Stomach (tissue), 9 donors: ENCODE results near the gene FAU. TPM values are rescaled to one million over a fixed set of nuclear protein-coding genes. Genes with fewer than 3 reads are reported as not detected.
A peak's percentile ranks its signal among the peaks of the same experiment; 100 is the strongest.

Experiments used
- DNase-seq, 2 donors: peaks; one replicate each; pipeline versions ENCODE4 v3.0.0 to v3.0.0-alpha.2; 2013 to 2019
- H3K27ac ChIP-seq, 5 donors: fragments of 200-600 bp in 4 of 5; sonication (generic) in 4 of 5; one replicate each; pipeline ENCODE4 v1.5.1; 2013 to 2019; ENCODE audit warnings: mild to moderate bottlenecking in 1 of 5, moderate library complexity in 1 of 5
- H3K27me3 ChIP-seq, 3 donors: fragments of 200-600 bp; sonication (generic); one replicate each; pipeline ENCODE4 v1.5.1; 2017 to 2019; ENCODE audit warnings: mixed run types in 1 of 3
- H3K36me3 ChIP-seq, 4 donors: fragments of 200-600 bp; sonication (generic); 1 replicate in 3 of 4; 2 replicates in 1 of 4; pipeline ENCODE4 v1.5.1; 2016 to 2019
- H3K4me1 ChIP-seq, 4 donors: fragments of 200-600 bp; sonication (generic); one replicate each; pipeline ENCODE4 v1.5.1; 2016 to 2019
- H3K4me3 ChIP-seq, 4 donors: fragments of 200-600 bp; sonication (generic) in 3 of 4; one replicate each; pipeline ENCODE4 v1.5.1; 2016 to 2019; ENCODE audit warnings: mild to moderate bottlenecking in 1 of 4
- H3K9me3 ChIP-seq, 4 donors: fragments of 200-600 bp; sonication (generic); one replicate each; pipeline ENCODE4 v1.5.1; 2016 to 2019
- CTCF ChIP-seq, 7 experiments: fragments of 450-650 bp in 4 of 7; fragments of 200-600 bp in 3 of 7; sonication (generic) in 3 of 7; IDR thresholded peaks; one replicate each; pipeline ENCODE4 v1.5.1; 2016 to 2019; ENCODE audit warnings: antibody characterized with exemption in 7 of 7, control low read depth in 2 of 7, mild to moderate bottlenecking in 1 of 7
- EP300 ChIP-seq: sonication (generic); formaldehyde crosslinking; IDR thresholded peaks from one replicate; pipeline ENCODE4 v1.6.1; 2017; ENCODE audit warnings: antibody characterized with exemption
- POLR2A ChIP-seq, 4 donors: fragments of 450-650 bp; IDR thresholded peaks; one replicate each; pipeline ENCODE4 v1.6.1; 2016; ENCODE audit warnings: antibody characterized with exemption in 4 of 4, control low read depth in 2 of 4, mild to moderate bottlenecking in 1 of 4, moderate library complexity in 1 of 4
- POLR2AphosphoS5 ChIP-seq, 3 donors: sonication (generic); formaldehyde crosslinking; IDR thresholded peaks; one replicate each; pipeline ENCODE4 v1.6.1; 2016; ENCODE audit warnings: antibody characterized with exemption in 3 of 3
- WGBS, 5 donors: extraction: QIAGEN DNeasy Blood & Tissue Kit in 3 of 5; methylation state at CpG; one replicate each; pipeline versions ENCODE4 v1.1.5 to v1.1.7; 2013 to 2018; 5-methylcytosine and 5-hydroxymethylcytosine counted together
- intact Hi-C: fragments of 100-400 bp; cut with DNase I; formaldehyde crosslinking; loops from one replicate; pipeline ENCODE4 v1.15.1; 2023; ENCODE audit warnings: low total_unique reads
- polyA plus RNA-seq, 3 donors: library from polyadenylated mRNA; stranded (reverse); fragments of 200-250 nt; gene quantifications; one replicate each; pipeline ENCODE4 v1.2.3, GENCODE V29; 2013
- total RNA-seq, 5 donors: library from RNA; depleted of rRNA; stranded (reverse); fragments of >200 nt; gene quantifications; one replicate each; pipeline versions ENCODE4 v1.1.0 to v1.2.3, GENCODE V29; 2014 to 2016
- donor health status: healthy with polysubstance abuse.
- donor health status: Bipolar disorder and iron deficiency.
- donor health status: healthy.

The FAU gene
- total and polyA plus RNA-seq, 8 donors: 456 to 1,872 (median 914) TPM

GRCh38 chr11:65131895-65132237, 9.9 kb upstream of the FAU start:
- TF ChIP-seq CTCF (IDR thresholded peaks at IDR 0.05) (no peak), EP300 (no peak), POLR2A (IDR thresholded peaks at IDR 0.05) (no peak), POLR2AphosphoS5 (IDR thresholded peaks at IDR 0.05) (no peak)
- Histone ChIP-seq H3K27me3 (no peaks in the 10 kb centered on the region), H3K36me3 (peaks cover 62 to 63% (median 62%) of the 10 kb centered on the region in 4 donors), H3K4me3 (peak overlapping the region in 1 of 4 donors; percentile 99), H3K4me1 (peaks cover 25 to 50% (median 44%) of the 10 kb centered on the region in 4 donors), H3K9me3 (no peaks in the 10 kb centered on the region), H3K27ac (peak overlapping the region in 2 of 5 donors; percentile 14 to 97)
- DNase-seq: no peak
- 58 to 72% (median 67%) methylated on average over 6 of the region's 6 CpGs for WGBS, 5 donors
- intact Hi-C loops: no loop called here

GRCh38 chr11:65131417-65131776, 9.5 kb upstream of the FAU start:
- peaks cover 64 to 67% (median 66%) of the 10 kb centered on the region in 4 donors for H3K36me3 ChIP-seq
- no peak overlapping the region for H3K4me3 ChIP-seq
- 65 to 97% (median 76%) methylated on average over 3 of the region's 3 CpGs for WGBS, 5 donors

GRCh38 chr11:65130631-65131416, 8.9 kb upstream of the FAU start:
- no peak for DNase-seq
- H3K27ac ChIP-seq: no peak overlapping the region
- WGBS, 5 donors: 78 to 89% (median 83%) methylated on average over 11 to 19 of the region's 19 CpGs
- peaks cover 70 to 73% (median 72%) of the 10 kb centered on the region in 4 donors for H3K36me3 ChIP-seq
- no peak overlapping the region for H3K4me3 ChIP-seq
- no peak for TF ChIP-seq POLR2AphosphoS5 (IDR thresholded peaks at IDR 0.05)
- TF ChIP-seq CTCF (IDR thresholded peaks at IDR 0.05): no peak
- no peaks in the 10 kb centered on the region for H3K9me3 ChIP-seq
- intact Hi-C loops: no loop called here
- no peaks in the 10 kb centered on the region for H3K27me3 ChIP-seq
- H3K4me1 ChIP-seq: peaks cover 19 to 42% (median 37%) of the 10 kb centered on the region in 4 donors

More at GRCh38 chr11:65131417-65131776, 9.5 kb upstream of the FAU start:
- Histone ChIP-seq H3K27ac (no peak overlapping the region), H3K4me1 (peaks cover 24 to 47% (median 42%) of the 10 kb centered on the region in 4 donors), H3K9me3 (no peaks in the 10 kb centered on the region), H3K27me3 (no peaks in the 10 kb centered on the region)
- intact Hi-C loops: no loop called here
- DNase-seq: no peak
- TF ChIP-seq CTCF (IDR thresholded peaks at IDR 0.05) (no peak), POLR2A (IDR thresholded peaks at IDR 0.05) (no peak), POLR2AphosphoS5 (IDR thresholded peaks at IDR 0.05) (no peak), EP300 (no peak)

- Histone ChIP-seq H3K9me3 (no peaks in the 10 kb centered on the region), H3K36me3 (peaks cover 78 to 83% (median 82%) of the 10 kb centered on the region in 4 donors), H3K27ac (no peak overlapping the region), H3K4me1 (peaks cover 13 to 37% (median 33%) of the 10 kb centered on the region in 4 donors), H3K4me3 (no peak overlapping the region), H3K27me3 (no peaks in the 10 kb centered on the region)
- TF ChIP-seq EP300 (no peak), CTCF (IDR thresholded peaks at IDR 0.05) (no peak), POLR2AphosphoS5 (IDR thresholded peaks at IDR 0.05) (no peak), POLR2A (IDR thresholded peaks at IDR 0.05) (no peak)
- intact Hi-C loops: loop anchor here (10.0 kb wide), 1 partner anchor 45 kb away; the partner anchor contains the start of gene SPDYC
- DNase-seq: no peak
- WGBS, 5 donors: 80 to 88% (median 86%) methylated on average over 13 of the region's 13 CpGs
Observed at GRCh38 chr11:65129649-65130441, 7.9 kb upstream of the FAU start.
